ENCODE results near the gene RECQL5. TPM values are rescaled to one million over a fixed set of nuclear protein-coding genes. Genes with fewer than 3 reads are reported as not detected.
A peak's percentile ranks its signal among the peaks of the same experiment; 100 is the strongest.

RECQL5 gene
- total and polyA plus RNA-seq, 2 donors (not counting 1 experiment from before 2014, with no cell fraction given) = 58.5 to 70.5 TPM

DNA sequence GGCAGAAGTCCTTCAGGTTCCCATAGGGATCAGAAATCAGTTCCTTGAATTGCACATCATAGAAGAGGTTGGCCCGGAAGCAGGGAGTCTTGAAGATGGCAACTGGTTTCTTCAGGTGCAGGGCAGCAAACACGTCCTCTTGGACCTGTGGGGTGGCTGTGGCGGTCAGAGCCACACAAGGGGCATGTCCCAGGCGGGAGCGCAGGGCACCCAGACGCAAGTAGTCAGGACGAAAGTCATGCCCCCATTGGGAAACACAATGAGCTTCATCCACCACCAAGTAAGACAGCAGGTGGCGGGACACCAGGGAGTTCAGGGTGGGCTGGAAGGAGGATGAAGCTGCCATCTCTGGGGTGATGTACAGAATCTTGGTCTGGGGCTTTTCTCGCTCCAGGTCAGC, 4.4 kb downstream of the RECQL5 start:
- H3K79me2 ChIP-seq (ENCODE audit: control insufficient read depth, insufficient read depth, low read length) = peaks cover 17% of the 10 kb centered on the region
- ChIA-PET CTCF (interaction anchor here (0.6 to 1.9 kb wide), 6 partner anchors 9 to 235 kb away, joined by 3 to 12 read pairs (median 4); partner anchors contain the start of gene SMIM5), POLR2A (no interaction called here)
- no peak overlapping the region for H3K4me2 ChIP-seq (replicated peaks; ENCODE audit: low read depth, low read length, poor library complexity, severe bottlenecking)
- H3K27me3 ChIP-seq (replicated peaks in 1 of 4; ENCODE audit: control extremely low read depth in 1 of 4, control insufficient read depth in 3 of 4, insufficient read depth in 4 of 4, low read length in 3 of 4) = no peaks in the 10 kb centered on the region
- no peak overlapping the region for H2AFZ ChIP-seq (ENCODE audit: insufficient read depth, low read depth, low read length, poor library complexity, severe bottlenecking)
- 94% methylated on average over 4 of the region's 9 CpGs for WGBS (ENCODE audit: insufficient coverage)
- DNase-seq (no peak), ATAC-seq (ENCODE audit: low read depth) (no peak)
- peaks cover 0 to 5% (median 2%) of the 10 kb centered on the region in 3 donors for H3K9me3 ChIP-seq (ENCODE audit: control extremely low read depth in 1 of 3, control insufficient read depth in 2 of 3, insufficient read depth in 1 of 3, low read length in 2 of 3)
- intact Hi-C loops (cut with micrococcal nuclease) = loop anchor here (10.0 kb wide), 2 partner anchors 192 to 368 kb away; partner anchors contain the start of gene WBP2
- H3K27ac Mint-ChIP-seq = peak overlapping the region; percentile 50
- H3K4me1 Mint-ChIP-seq = peaks cover 29% of the 10 kb centered on the region
- peaks cover 0 to 31% of the 10 kb centered on the region in 2 experiments for H3K36me3 ChIP-seq (replicated peaks in 1 of 2; ENCODE audit: control extremely low read depth in 1 of 2, control insufficient read depth in 1 of 2, extremely low read depth in 1 of 2, insufficient read depth in 2 of 2, low read length in 1 of 2)
- peaks cover 31 to 36% of the 10 kb centered on the region in 2 donors for H3K4me1 ChIP-seq (ENCODE audit: control insufficient read depth in 2 of 2, insufficient read depth in 2 of 2, low read length in 2 of 2)
- no peak overlapping the region for H3K4me3 Mint-ChIP-seq
- TF ChIP-seq, protein P1, sequence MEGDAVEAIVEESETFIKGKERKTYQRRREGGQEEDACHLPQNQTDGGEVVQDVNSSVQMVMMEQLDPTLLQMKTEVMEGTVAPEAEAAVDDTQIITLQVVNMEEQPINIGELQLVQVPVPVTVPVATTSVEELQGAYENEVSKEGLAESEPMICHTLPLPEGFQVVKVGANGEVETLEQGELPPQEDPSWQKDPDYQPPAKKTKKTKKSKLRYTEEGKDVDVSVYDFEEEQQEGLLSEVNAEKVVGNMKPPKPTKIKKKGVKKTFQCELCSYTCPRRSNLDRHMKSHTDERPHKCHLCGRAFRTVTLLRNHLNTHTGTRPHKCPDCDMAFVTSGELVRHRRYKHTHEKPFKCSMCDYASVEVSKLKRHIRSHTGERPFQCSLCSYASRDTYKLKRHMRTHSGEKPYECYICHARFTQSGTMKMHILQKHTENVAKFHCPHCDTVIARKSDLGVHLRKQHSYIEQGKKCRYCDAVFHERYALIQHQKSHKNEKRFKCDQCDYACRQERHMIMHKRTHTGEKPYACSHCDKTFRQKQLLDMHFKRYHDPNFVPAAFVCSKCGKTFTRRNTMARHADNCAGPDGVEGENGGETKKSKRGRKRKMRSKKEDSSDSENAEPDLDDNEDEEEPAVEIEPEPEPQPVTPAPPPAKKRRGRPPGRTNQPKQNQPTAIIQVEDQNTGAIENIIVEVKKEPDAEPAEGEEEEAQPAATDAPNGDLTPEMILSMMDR (IDR thresholded peaks at IDR 0.05) = no peak
- TF ChIP-seq EZH2 (IDR thresholded peaks at IDR 0.05; ENCODE audit: borderline replicate concordance, insufficient read depth, low read depth, low read length, poor library complexity, severe bottlenecking) = no peak
- H3K4me3 ChIP-seq (ENCODE audit: control extremely low read depth in 1 of 5, extremely low read depth in 1 of 5, insufficient read depth in 1 of 5, low read depth in 2 of 5, low read length in 4 of 5) = no peak overlapping the region
- H3K9ac ChIP-seq (ENCODE audit: low read length) = no peak overlapping the region
- no peak overlapping the region for H3K27ac ChIP-seq (ENCODE audit: low read length in 2 of 2)
- no peaks in the 10 kb centered on the region for H3K27me3 Mint-ChIP-seq
- H4K20me1 ChIP-seq (ENCODE audit: control insufficient read depth, insufficient read depth, low read length, poor library complexity, severe bottlenecking) = no peaks in the 10 kb centered on the region
- H3K9me3 Mint-ChIP-seq (ENCODE audit: insufficient read depth) = no peaks in the 10 kb centered on the region

DNA sequence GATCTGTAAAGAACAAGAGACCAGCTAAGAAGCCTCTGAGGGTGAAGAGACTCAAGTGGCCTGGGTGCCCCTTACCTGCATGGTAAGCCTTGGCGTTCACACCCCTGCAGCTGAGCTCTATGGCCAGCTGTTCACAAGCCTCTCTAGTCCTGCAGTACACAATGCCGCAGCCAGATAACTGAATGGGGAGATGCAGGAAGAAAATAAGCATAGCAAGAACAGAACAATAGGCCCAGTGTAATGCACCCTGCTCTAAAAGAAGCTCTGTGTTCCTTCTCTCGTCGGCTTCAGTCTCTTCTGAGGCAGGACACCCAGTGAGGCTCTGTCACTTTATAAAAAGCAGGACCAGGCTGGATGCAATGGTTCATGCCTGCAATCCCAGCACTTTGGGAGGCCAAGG, 5.4 kb downstream of the RECQL5 start:
- peaks cover 0 to 36% of the 10 kb centered on the region in 2 experiments for H3K36me3 ChIP-seq (replicated peaks in 1 of 2; ENCODE audit: control extremely low read depth in 1 of 2, control insufficient read depth in 1 of 2, extremely low read depth in 1 of 2, insufficient read depth in 2 of 2, low read length in 1 of 2)
- H3K4me1 Mint-ChIP-seq = peaks cover 29% of the 10 kb centered on the region
- no peaks in the 10 kb centered on the region for H3K27me3 ChIP-seq (replicated peaks in 1 of 4; ENCODE audit: control extremely low read depth in 1 of 4, control insufficient read depth in 3 of 4, insufficient read depth in 4 of 4, low read length in 3 of 4)
- no peak overlapping the region for H3K4me3 Mint-ChIP-seq
- no peak overlapping the region for H2AFZ ChIP-seq (ENCODE audit: insufficient read depth, low read depth, low read length, poor library complexity, severe bottlenecking)
- no peak for ATAC-seq (ENCODE audit: low read depth)
- WGBS (ENCODE audit: insufficient coverage) = 100% methylated on average over 4 of the region's 4 CpGs
- DNase-seq = no peak
- ChIA-PET CTCF (interaction anchor here (0.5 to 1.9 kb wide), 7 partner anchors 10 to 88 kb away, joined by 3 to 12 read pairs (median 3); partner anchors contain the start of gene SMIM5), POLR2A (interaction anchor here (0.6 to 0.7 kb wide), 2 partner anchors 113 to 114 kb away, joined by 4 to 5 read pairs; no protein-coding TSS in a partner anchor)
- no peak overlapping the region for H3K27ac ChIP-seq (ENCODE audit: low read length in 2 of 2)
- no peak overlapping the region for H3K4me3 ChIP-seq (ENCODE audit: control extremely low read depth in 1 of 5, extremely low read depth in 1 of 5, insufficient read depth in 1 of 5, low read depth in 2 of 5, low read length in 4 of 5)
- H3K9me3 ChIP-seq (ENCODE audit: control extremely low read depth in 1 of 3, control insufficient read depth in 2 of 3, insufficient read depth in 1 of 3, low read length in 2 of 3) = peaks cover 0 to 5% (median 2%) of the 10 kb centered on the region in 3 donors
- H3K27ac Mint-ChIP-seq = peak overlapping the region; percentile 34
- TF ChIP-seq EZH2 (IDR thresholded peaks at IDR 0.05; ENCODE audit: borderline replicate concordance, insufficient read depth, low read depth, low read length, poor library complexity, severe bottlenecking) = no peak
- TF ChIP-seq, protein P1 (IDR thresholded peaks at IDR 0.05) = no peak
- H3K9ac ChIP-seq (ENCODE audit: low read length) = no peak overlapping the region
- H3K9me3 Mint-ChIP-seq (ENCODE audit: insufficient read depth) = no peaks in the 10 kb centered on the region
- H4K20me1 ChIP-seq (ENCODE audit: control insufficient read depth, insufficient read depth, low read length, poor library complexity, severe bottlenecking) = no peaks in the 10 kb centered on the region
- H3K27me3 Mint-ChIP-seq = no peaks in the 10 kb centered on the region
- peaks cover 9% of the 10 kb centered on the region for H3K79me2 ChIP-seq (ENCODE audit: control insufficient read depth, insufficient read depth, low read length)
- H3K4me1 ChIP-seq (ENCODE audit: control insufficient read depth in 2 of 2, insufficient read depth in 2 of 2, low read length in 2 of 2) = peaks cover 29 to 32% of the 10 kb centered on the region in 2 donors
- no peak overlapping the region for H3K4me2 ChIP-seq (replicated peaks; ENCODE audit: low read depth, low read length, poor library complexity, severe bottlenecking)
- intact Hi-C loops (cut with micrococcal nuclease) = loop anchor here (10.0 kb wide), 2 partner anchors 193 to 367 kb away; partner anchors contain the start of gene WBP2
